Esophagus squamous epithelium (tissue), 5 donors: ENCODE measurements around the gene SREBF2. TPM values are rescaled to one million over a fixed set of nuclear protein-coding genes. Genes with fewer than 3 reads are reported as not detected.

Source experiments
- DNase-seq: peaks from one replicate; lab custom pipeline; 2025; lab: John Stamatoyannopoulos, UW
- H3K27ac ChIP-seq, 4 donors: fragments of 200-600 bp; sonication (generic); one replicate each; pipeline ENCODE4 v1.5.1; 2016 to 2019; ENCODE audit warnings: mild to moderate bottlenecking in 1 of 4
- H3K27me3 ChIP-seq, 4 donors: fragments of 200-600 bp; sonication (generic); 1 replicate in 3 of 4; 2 replicates in 1 of 4; pipeline versions ENCODE4 v1.5.1 to v1.6.0; 2017 to 2021; ENCODE audit warnings: antibody characterized with exemption in 1 of 4
- H3K36me3 ChIP-seq, 3 donors: fragments of 200-600 bp; sonication (generic); one replicate each; pipeline ENCODE4 v1.5.1; 2016 to 2019
- H3K4me1 ChIP-seq, 3 donors: fragments of 200-600 bp; sonication (generic); one replicate each; pipeline ENCODE4 v1.5.1; 2017 to 2019
- H3K4me3 ChIP-seq, 4 donors: fragments of 200-600 bp; sonication (generic); 1 replicate in 3 of 4; 2 replicates in 1 of 4; pipeline ENCODE4 v1.5.1; 2016 to 2019; ENCODE audit warnings: mild to moderate bottlenecking in 2 of 4, moderate library complexity in 1 of 4
- H3K9me3 ChIP-seq, 3 donors: fragments of 200-600 bp; sonication (generic); one replicate each; pipeline ENCODE4 v1.5.1; 2016 to 2019
- POLR2A ChIP-seq, 4 donors: fragments of 450-650 bp; IDR thresholded peaks; one replicate each; pipeline ENCODE4 v1.6.1; 2017; ENCODE audit warnings: antibody characterized with exemption in 4 of 4, mild to moderate bottlenecking in 4 of 4, moderate library complexity in 3 of 4
- WGBS, 2 donors: methylation state at CpG; one replicate each; pipeline ENCODE4 v1.1.5; 2018; 5-methylcytosine and 5-hydroxymethylcytosine counted together
- intact Hi-C: fragments of 100-400 bp; cut with DNase I; formaldehyde crosslinking; loops from one replicate; pipeline ENCODE4 v1.15.0; 2022
- total RNA-seq, 4 donors: library from RNA; depleted of rRNA; stranded (reverse); fragments of >200 nt; gene quantifications; one replicate each; pipeline ENCODE4 v1.1.0, GENCODE V29; 2016
- TF ChIP-seq, protein P1 (sequence below), 6 experiments: fragments of 450-650 bp in 4 of 6; fragments of 200-600 bp in 2 of 6; sonication (generic) in 2 of 6; IDR thresholded peaks; one replicate each; pipeline ENCODE4 v1.5.1; 2016 to 2019; ENCODE audit warnings: antibody characterized with exemption in 6 of 6, mild to moderate bottlenecking in 4 of 6, moderate library complexity in 4 of 6
- donor health status: DM: yes; HTN: yes; CAD: no.

The SREBF2 gene
- total RNA-seq, 4 donors from 2014 or later = 72.8 to 138 (median 98.6) TPM

DNA sequence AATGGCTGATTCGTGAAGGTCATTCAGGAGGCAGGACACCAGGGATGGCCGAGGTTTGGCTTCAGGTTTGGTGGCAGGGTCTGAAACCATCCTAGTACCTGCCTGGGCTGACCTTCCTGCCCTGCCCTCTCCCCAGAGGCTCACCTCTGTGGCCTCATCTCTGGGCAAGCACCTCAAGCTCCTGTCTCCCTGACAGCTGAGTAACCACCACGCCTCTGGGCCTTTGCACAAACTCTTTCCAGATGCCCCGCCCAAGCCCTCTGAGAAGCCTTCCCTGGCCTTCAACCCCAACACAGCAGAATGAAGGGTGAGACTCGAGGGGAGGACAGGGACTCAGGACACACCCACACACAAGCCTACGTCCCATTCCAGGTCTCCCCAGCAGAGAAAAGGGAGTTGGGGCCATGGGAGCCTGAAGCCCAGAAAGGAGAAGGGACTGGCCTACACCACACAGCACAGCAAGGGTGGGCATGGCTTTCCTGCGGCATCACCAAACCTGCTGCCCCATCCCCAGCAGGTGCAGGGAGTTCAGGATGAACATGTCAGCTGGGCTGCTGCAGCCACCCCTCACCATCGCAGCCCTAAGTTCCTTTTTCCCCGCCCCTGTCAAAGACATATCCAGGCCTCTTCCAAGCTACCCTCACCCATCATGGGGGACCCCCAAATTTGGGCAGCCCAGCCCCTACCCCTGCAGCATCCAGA, 79.6 kb downstream of the SREBF2 start:
- TF ChIP-seq POLR2A (IDR thresholded peaks at IDR 0.05) = no peak
- TF ChIP-seq, protein P1, sequence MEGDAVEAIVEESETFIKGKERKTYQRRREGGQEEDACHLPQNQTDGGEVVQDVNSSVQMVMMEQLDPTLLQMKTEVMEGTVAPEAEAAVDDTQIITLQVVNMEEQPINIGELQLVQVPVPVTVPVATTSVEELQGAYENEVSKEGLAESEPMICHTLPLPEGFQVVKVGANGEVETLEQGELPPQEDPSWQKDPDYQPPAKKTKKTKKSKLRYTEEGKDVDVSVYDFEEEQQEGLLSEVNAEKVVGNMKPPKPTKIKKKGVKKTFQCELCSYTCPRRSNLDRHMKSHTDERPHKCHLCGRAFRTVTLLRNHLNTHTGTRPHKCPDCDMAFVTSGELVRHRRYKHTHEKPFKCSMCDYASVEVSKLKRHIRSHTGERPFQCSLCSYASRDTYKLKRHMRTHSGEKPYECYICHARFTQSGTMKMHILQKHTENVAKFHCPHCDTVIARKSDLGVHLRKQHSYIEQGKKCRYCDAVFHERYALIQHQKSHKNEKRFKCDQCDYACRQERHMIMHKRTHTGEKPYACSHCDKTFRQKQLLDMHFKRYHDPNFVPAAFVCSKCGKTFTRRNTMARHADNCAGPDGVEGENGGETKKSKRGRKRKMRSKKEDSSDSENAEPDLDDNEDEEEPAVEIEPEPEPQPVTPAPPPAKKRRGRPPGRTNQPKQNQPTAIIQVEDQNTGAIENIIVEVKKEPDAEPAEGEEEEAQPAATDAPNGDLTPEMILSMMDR (IDR thresholded peaks at IDR 0.05) = no peak
- no peak overlapping the region for H3K27ac ChIP-seq
- peaks cover 18 to 60% (median 38%) of the 10 kb centered on the region in 3 donors for H3K4me1 ChIP-seq
- 68 to 80% methylated on average over 1 to 3 of the region's 9 CpGs for WGBS, 2 donors
- H3K36me3 ChIP-seq = peaks cover 0 to 5% (median 0%) of the 10 kb centered on the region in 3 donors
- no peaks in the 10 kb centered on the region for H3K9me3 ChIP-seq
- H3K27me3 ChIP-seq = peaks cover 29 to 89% (median 41%) of the 10 kb centered on the region in 4 donors
- no peak overlapping the region for H3K4me3 ChIP-seq
- intact Hi-C loops = no loop called here
- DNase-seq = no peak

DNA sequence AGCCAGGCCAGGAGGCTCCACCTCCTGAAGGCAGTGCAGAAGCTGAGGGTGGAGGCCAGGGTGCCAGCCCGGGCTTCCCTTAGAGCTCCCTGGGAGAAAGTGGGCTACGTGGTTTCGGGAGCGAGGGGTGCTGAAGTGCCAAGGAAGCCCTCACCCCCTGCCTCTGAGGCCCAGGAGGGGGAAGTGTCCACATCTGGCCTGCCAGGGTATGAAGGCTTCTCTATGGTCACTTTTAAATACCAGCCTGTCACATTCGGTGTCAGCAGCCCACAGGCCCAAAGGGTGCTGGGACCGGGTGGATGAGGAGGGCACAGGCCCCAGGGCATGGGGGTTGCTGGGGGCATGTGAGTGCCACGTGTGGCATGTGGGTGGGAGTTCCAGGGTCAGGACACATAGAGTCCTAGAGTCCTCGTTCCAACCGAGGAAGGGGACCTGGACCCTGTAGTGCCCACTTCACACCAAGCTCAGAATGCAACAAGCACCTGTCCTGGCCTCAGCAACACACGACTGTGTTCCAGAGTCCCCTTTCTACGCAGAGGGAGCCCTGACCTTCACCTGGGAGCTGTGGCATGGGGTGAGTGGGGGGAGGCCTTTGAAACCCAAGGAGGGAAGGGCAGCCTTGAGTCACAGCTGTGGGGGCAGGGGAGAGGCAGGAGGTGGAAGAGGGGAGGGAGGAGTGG, 80.3 kb downstream of the SREBF2 start:
- H3K4me1 ChIP-seq = peaks cover 21 to 62% (median 38%) of the 10 kb centered on the region in 3 donors
- intact Hi-C loops = no loop called here
- no peak overlapping the region for H3K27ac ChIP-seq
- DNase-seq = no peak
- H3K4me3 ChIP-seq = no peak overlapping the region
- peaks cover 29 to 95% (median 41%) of the 10 kb centered on the region in 4 donors for H3K27me3 ChIP-seq
- TF ChIP-seq, protein P1 (IDR thresholded peaks at IDR 0.05) = no peak
- no peak for TF ChIP-seq POLR2A (IDR thresholded peaks at IDR 0.05)
- no peaks in the 10 kb centered on the region for H3K36me3 ChIP-seq
- 37 to 68% methylated on average over 2 to 4 of the region's 11 CpGs for WGBS, 2 donors
- no peaks in the 10 kb centered on the region for H3K9me3 ChIP-seq

GRCh38 chr22:41913842-41914534, 81.1 kb downstream of the SREBF2 start:
- WGBS, 2 donors = 7 to 12% methylated on average over 9 to 19 of the region's 79 CpGs
- Histone ChIP-seq H3K9me3 (no peaks in the 10 kb centered on the region), H3K4me1 (peaks cover 22 to 62% (median 40%) of the 10 kb centered on the region in 3 donors), H3K27ac (no peak overlapping the region), H3K4me3 (peak overlapping the region in 2 of 4 donors; percentile 52 to 68), H3K36me3 (no peaks in the 10 kb centered on the region), H3K27me3 (peaks cover 29 to 100% (median 41%) of the 10 kb centered on the region in 4 donors)
- TF ChIP-seq POLR2A (IDR thresholded peaks at IDR 0.05) = no peak
- TF ChIP-seq, protein P1 (IDR thresholded peaks at IDR 0.05) = no peak
- DNase-seq = no peak
- intact Hi-C loops = no loop called here

GRCh38 chr22:41914611-41915034, 81.7 kb downstream of the SREBF2 start:
- H3K27me3 ChIP-seq = peaks cover 29 to 100% (median 41%) of the 10 kb centered on the region in 4 donors
- TF ChIP-seq POLR2A (IDR thresholded peaks at IDR 0.05) = no peak
- TF ChIP-seq, protein P1 (IDR thresholded peaks at IDR 0.05) = no peak
- H3K4me3 ChIP-seq = peak overlapping the region; percentile 25 to 68 (median 40)
- DNase-seq = no peak
- no peaks in the 10 kb centered on the region for H3K9me3 ChIP-seq
- intact Hi-C loops = no loop called here
- peaks cover 28 to 62% (median 45%) of the 10 kb centered on the region in 3 donors for H3K4me1 ChIP-seq
- WGBS, 2 donors = no CpG with 5 or more reads among the region's 67 CpGs
- H3K27ac ChIP-seq = no peak overlapping the region
- H3K36me3 ChIP-seq = no peaks in the 10 kb centered on the region
